Endothelial cell of umbilical vein (primary cell): ENCODE results near the gene NATD1.

Experiments
- CTCF ChIP-seq, 2 donors: IDR thresholded peaks; 1 replicate in 1 of 2; 2 replicates in 1 of 2; pipeline ENCODE4 v1.5.1; 2011; ENCODE audit warnings: low read length in 2 of 2, mild to moderate bottlenecking in 2 of 2, moderate library complexity in 2 of 2, control low read depth in 1 of 2, inconsistent platforms in 1 of 2, low read depth in 1 of 2; ENCODE audit not compliant: insufficient read depth in 1 of 2; ENCODE audit errors: extremely low read depth in 1 of 2
- EZH2 ChIP-seq: IDR thresholded peaks from 2 replicates; pipeline ENCODE4 v1.6.1; 2012; ENCODE audit warnings: borderline replicate concordance, low read depth, mild to moderate bottlenecking, moderate library complexity, low read length, inconsistent platforms; ENCODE audit not compliant: severe bottlenecking
- FOS ChIP-seq: IDR thresholded peaks from 2 replicates; pipeline ENCODE4 v1.6.1; 2011; ENCODE audit warnings: mild to moderate bottlenecking, low read length, moderate library complexity, borderline replicate concordance; ENCODE audit not compliant: insufficient read depth
- JUN ChIP-seq: IDR thresholded peaks from 2 replicates; pipeline ENCODE4 v1.6.1; 2011; ENCODE audit warnings: borderline replicate concordance, low read depth; ENCODE audit not compliant: insufficient read length, insufficient read depth
- MAX ChIP-seq: IDR thresholded peaks from 2 replicates; pipeline ENCODE4 v1.6.1; 2011; ENCODE audit not compliant: insufficient read depth, insufficient read length
- MYC ChIP-seq: IDR thresholded peaks from one replicate; pipeline ENCODE4 v1.6.1; 2011; ENCODE audit warnings: mild to moderate bottlenecking, low read depth, low read length
- POLR2A ChIP-seq: IDR thresholded peaks from 2 replicates; pipeline ENCODE4 v1.6.1; 2012; ENCODE audit warnings: low read depth, mild to moderate bottlenecking, control low read depth, low read length
- POLR2AphosphoS5 ChIP-seq: IDR thresholded peaks from 2 replicates; pipeline ENCODE4 v1.6.1; 2012; ENCODE audit warnings: low read depth, mild to moderate bottlenecking, control low read depth, low read length, moderate library complexity; ENCODE audit not compliant: insufficient read depth

- no peak for TF ChIP-seq POLR2A
- TF ChIP-seq CTCF (IDR thresholded peaks at IDR 0.05; ENCODE audit: extremely low read depth in 1 of 2, insufficient read depth in 1 of 2, low read depth in 1 of 2, low read length in 2 of 2): no peak
- no peak for TF ChIP-seq MYC
- no peak for TF ChIP-seq MAX
- TF ChIP-seq POLR2AphosphoS5: no peak
- TF ChIP-seq EZH2: no peak
- no peak for TF ChIP-seq FOS
- no peak for TF ChIP-seq JUN
Measured at GRCh38 chr17:21282850-21283249, 29.6 kb upstream of the NATD1 start.
